A549 (cell line): ENCODE data around the gene IL20RA. TPM values are rescaled to one million over a fixed set of nuclear protein-coding genes. Genes with fewer than 3 reads are reported as not detected.
A peak's percentile ranks its signal among the peaks of the same experiment; 100 is the strongest.

Source experiments
- ATAC-seq, 2 experiments: fragments of 200-7000 bp in 1 of 2; fragments of >200 bp in 1 of 2; cut with Nextera tagmentation in 1 of 2; cut with Tn5 transposase in 1 of 2; 3 replicates each; pipeline versions ENCODE4 v1.8.0 to v1.9.1; 2018 to 2020; ENCODE audit warnings: mild to moderate bottlenecking in 1 of 2, moderate library complexity in 1 of 2
- CTCF ChIA-PET: fragments of 300-600 bp; sonication (Branson Sonifier 250); formaldehyde crosslinking; extraction: SDS; loops from one replicate; lab custom pipeline; 2021; ENCODE audit warnings: antibody characterized with exemption, inconsistent platforms; lab: Yijun Ruan, JAX
- POLR2A ChIA-PET: fragments of 350-600 bp; formaldehyde crosslinking; extraction: SDS; loops from one replicate; lab custom pipeline; 2021; ENCODE audit warnings: antibody characterized with exemption, inconsistent platforms; lab: Yijun Ruan, JAX
- DNase-seq, 2 experiments: peaks; one replicate each; pipeline versions ENCODE4 v3.0.0 to v3.0.0-alpha.2; 2011 to 2016; ENCODE audit warnings: low read depth in 1 of 2, low spot score in 1 of 2
- FAIRE-seq: peaks from 2 replicates; lab custom pipeline; 2011; peaks lifted over from hg19 to GRCh38; lab: Jason Lieb, UNC
- H3K27ac ChIP-seq, 2 experiments: fragments of >200 bp; sonication (Bioruptor Twin); formaldehyde crosslinking; 3 replicates each; pipeline ENCODE4 v1.5.1; 2016 to 2017
- H3K4me1 ChIP-seq: fragments of >200 bp; sonication (Bioruptor Twin); formaldehyde crosslinking; 3 replicates; pipeline ENCODE4 v1.6.1; 2016
- H3K4me2 ChIP-seq: fragments of >200 bp; sonication (Bioruptor Twin); formaldehyde crosslinking; 3 replicates; pipeline ENCODE4 v1.6.1; 2016
- H3K4me3 ChIP-seq: fragments of >200 bp; sonication (Bioruptor Twin); formaldehyde crosslinking; 3 replicates; pipeline ENCODE4 v1.5.1; 2016
- H3K9me3 ChIP-seq: fragments of >200 bp; sonication (Bioruptor Twin); formaldehyde crosslinking; 3 replicates; pipeline ENCODE4 v1.6.1; 2016
- ATOH8 ChIP-seq: fragments of 250-450 bp; sonication (Bioruptor Pico); IDR thresholded peaks from 2 replicates; pipeline ENCODE4 v1.5.0; 2020; ENCODE audit warnings: low read depth, mild to moderate bottlenecking, moderate library complexity
- EHMT2 ChIP-seq: fragments of 200-600 bp; sonication (generic); IDR thresholded peaks from 2 replicates; pipeline ENCODE4 v1.6.1; 2016; ENCODE audit warnings: antibody characterized with exemption, low read depth, mild to moderate bottlenecking, moderate library complexity
- FOXS1 ChIP-seq: fragments of 250-450 bp; sonication (Bioruptor Pico); IDR thresholded peaks from 2 replicates; pipeline ENCODE4 v1.5.0; 2020; ENCODE audit warnings: mild to moderate bottlenecking, moderate library complexity
- GATA3 ChIP-seq: IDR thresholded peaks from 2 replicates; pipeline ENCODE4 v1.6.1; 2012; ENCODE audit warnings: borderline replicate concordance
- HDAC2 ChIP-seq: fragments of 200-600 bp; sonication (generic); IDR thresholded peaks from 2 replicates; pipeline ENCODE4 v1.6.1; 2016
- HES2 ChIP-seq: fragments of >200 bp; sonication (Bioruptor Twin); formaldehyde crosslinking; IDR thresholded peaks from 2 replicates; pipeline ENCODE4 v1.6.1; 2016
- HMGXB4 ChIP-seq: fragments of 250-450 bp; sonication (Bioruptor Pico); IDR thresholded peaks from 2 replicates; pipeline ENCODE4 v1.5.0; 2021; ENCODE audit warnings: mild to moderate bottlenecking, moderate library complexity, borderline replicate concordance
- HOXB13 ChIP-seq: fragments of 250-450 bp; sonication (Bioruptor Pico); IDR thresholded peaks from 2 replicates; pipeline ENCODE4 v1.5.0; 2020; ENCODE audit warnings: low read depth, mild to moderate bottlenecking, moderate library complexity
- HOXB5 ChIP-seq: fragments of 250-450 bp; sonication (Bioruptor Pico); IDR thresholded peaks from 2 replicates; pipeline ENCODE4 v1.5.0; 2020; ENCODE audit warnings: mild to moderate bottlenecking, moderate library complexity
- MAFK ChIP-seq: fragments of 450-650 bp; IDR thresholded peaks from 2 replicates; pipeline ENCODE4 v1.6.1; 2014; ENCODE audit not compliant: partially characterized antibody
- NFE2L2 ChIP-seq: fragments of 150-350 bp; conservative IDR thresholded peaks from 2 replicates; pipeline ENCODE4 v1.6.1; 2014; ENCODE audit warnings: low read length
- PBX3 ChIP-seq: IDR thresholded peaks from 2 replicates; pipeline ENCODE4 v1.6.1; 2012
- RCOR1 ChIP-seq: fragments of 150-350 bp; IDR thresholded peaks from 2 replicates; pipeline ENCODE4 v1.6.1; 2014; ENCODE audit warnings: antibody characterized with exemption, low read length, low read depth
- SREBF2 ChIP-seq: fragments of 450-650 bp; IDR thresholded peaks from 2 replicates; pipeline ENCODE4 v1.6.1; 2014; ENCODE audit warnings: mild to moderate bottlenecking, moderate library complexity
- ZC3H11A ChIP-seq: fragments of 450-650 bp; IDR thresholded peaks from 2 replicates; pipeline ENCODE4 v1.6.1; 2014; ENCODE audit warnings: antibody characterized with exemption, mild to moderate bottlenecking
- ZNF302 ChIP-seq: fragments of 250-450 bp; sonication (Bioruptor Pico); IDR thresholded peaks from 2 replicates; pipeline ENCODE4 v1.9.0; 2021; ENCODE audit warnings: inconsistent platforms, mild to moderate bottlenecking, moderate library complexity
- WGBS: methylation state at CpG from one replicate; pipeline ENCODE4 v1.1.6; 2017; ENCODE audit errors: missing lambda C conversion rate; 5-methylcytosine and 5-hydroxymethylcytosine counted together
- polyA minus RNA-seq: library from RNA; depleted of rRNA, polyadenylated mRNA; stranded (reverse); fragments of >200 nt; gene quantifications from 2 replicates; pipeline ENCODE4 v1.2.3, GENCODE V29; 2011; rRNA and poly(A)+ RNA removed
- polyA plus RNA-seq, 4 experiments: library from polyadenylated mRNA; depleted of rRNA in 3 of 4; stranded (reverse); fragments of >200 nt; fragmentation: RNase III in 1 of 4; extraction: RNeasy Plus Mini Kit Qiagen cat#74134 plus additional on column Dnase treatment in 1 of 4; gene quantifications; 2 replicates in 3 of 4; 3 replicates in 1 of 4; pipeline ENCODE4 v1.2.3, GENCODE V29; 2011 to 2017

Gene IL20RA
- polyA plus RNA-seq (2011; rRNA removed) (0.08 and 0.19 TPM in 2 replicates), polyA plus RNA-seq (2017; fragmentation: RNase III; extraction: RNeasy Plus Mini Kit Qiagen cat#74134 plus additional on column Dnase treatment) (not detected in 3 replicates), polyA minus RNA-seq (not detected in 2 replicates)
- polyA plus RNA-seq (2012; cell fraction: cytosol; rRNA removed), result 0.01 and 0.03 TPM in 2 replicates
- polyA plus RNA-seq (2012; cell fraction: nucleus; rRNA removed), result not detected in 2 replicates

GRCh38 chr6:137044366-137045221 is at the start of gene IL20RA:
Gene IL20RA (minus strand): TSS chr6:137044965. CDS start chr6:137044728, 237 bp downstream.
- Histone ChIP-seq H3K9me3 (no peaks in the 10 kb centered on the region), H3K4me2 (peak within 1 kb of the TSS; percentile 71), H3K4me1 (no peaks in the 10 kb centered on the region), H3K4me3 (peak within 1 kb of the TSS; percentile 62), H3K27ac (peak within 1 kb of the TSS in 1 of 2 experiments; percentile 74; a peak in 3 of 6 replicates)
- DNase-seq, result peak in 1 of 2 experiments; percentile 4
- ChIA-PET CTCF (interaction anchor here (0.6 to 1.4 kb wide), 4 partner anchors 32 to 417 kb away, joined by 3 read pairs; no protein-coding TSS in a partner anchor), POLR2A (no interaction called here)
- FAIRE-seq, result no peak
- peak; percentile 70 to 73 for ATAC-seq
- WGBS, result 85% methylated on average over 22 of the region's 83 CpGs
- TF ChIP-seq ZNF302 (CRISPR knock-in tag) (no peak), HDAC2 (no peak), ZC3H11A (no peak), HOXB13 (CRISPR knock-in tag) (no peak), NFE2L2 (no peak), HES2 (no peak), SREBF2 (no peak), ATOH8 (CRISPR knock-in tag) (no peak), PBX3 (no peak), EHMT2 (no peak), RCOR1 (no peak), HOXB5 (no peak), FOXS1 (no peak), HMGXB4 (CRISPR knock-in tag) (no peak), MAFK (no peak)

GRCh38 chr6:137093183-137094069 is 48.7 kb upstream of the IL20RA start:
- DNase-seq, result no peak
- POLR2A ChIA-PET, result no interaction called here
- Histone ChIP-seq H3K27ac (peak overlapping the region; percentile 53 to 54; a peak in 4 of 6 replicates), H3K4me3 (no peak overlapping the region), H3K4me2 (no peak overlapping the region; the same call in 2 of the 3 replicates)
- WGBS, result 77% methylated on average over 6 of the region's 6 CpGs
- FAIRE-seq, result no peak
- CTCF ChIA-PET, result interaction anchor here (0.6 to 4.9 kb wide), 45 partner anchors 7 to 913 kb away, joined by 3 to 36 read pairs (median 4); no protein-coding TSS in a partner anchor
- no peak for TF ChIP-seq GATA3
- TF ChIP-seq, all 56 proteins: peak for 0
- no peaks in the 10 kb centered on the region for H3K9me3 ChIP-seq
- no peak for ATAC-seq
- H3K4me1 ChIP-seq, result peaks cover 5% of the 10 kb centered on the region; the same call in 1 of the 3 replicates
